Mucosa of stomach (tissue), 1 donor: ENCODE results near the gene RANBP17.

Experiments used
- H3K27me3 ChIP-seq: one replicate; pipeline ENCODE4 v1.7.0; 2013; ENCODE audit warnings: mild to moderate bottlenecking, low read length; ENCODE audit not compliant: control insufficient read depth, insufficient read depth
- H3K36me3 ChIP-seq: one replicate; pipeline ENCODE4 v1.7.0; 2013; ENCODE audit warnings: low read length; ENCODE audit not compliant: control insufficient read depth, insufficient read depth
- H3K4me1 ChIP-seq: one replicate; pipeline ENCODE4 v1.7.0; 2013; ENCODE audit warnings: mild to moderate bottlenecking, low read length; ENCODE audit not compliant: control insufficient read depth, insufficient read depth
- H3K4me3 ChIP-seq: one replicate; pipeline ENCODE4 v1.7.0; 2013; ENCODE audit warnings: low read length
- H3K9ac ChIP-seq: one replicate; pipeline ENCODE4 v1.7.0; 2013; ENCODE audit warnings: mild to moderate bottlenecking, low read length, moderate library complexity
- H3K9me3 ChIP-seq: one replicate; pipeline ENCODE4 v1.7.0; 2013; ENCODE audit warnings: mild to moderate bottlenecking, low read length, moderate library complexity; ENCODE audit not compliant: control insufficient read depth
- donor health status: Pancreatic carcinoma.

Gene RANBP17

DNA sequence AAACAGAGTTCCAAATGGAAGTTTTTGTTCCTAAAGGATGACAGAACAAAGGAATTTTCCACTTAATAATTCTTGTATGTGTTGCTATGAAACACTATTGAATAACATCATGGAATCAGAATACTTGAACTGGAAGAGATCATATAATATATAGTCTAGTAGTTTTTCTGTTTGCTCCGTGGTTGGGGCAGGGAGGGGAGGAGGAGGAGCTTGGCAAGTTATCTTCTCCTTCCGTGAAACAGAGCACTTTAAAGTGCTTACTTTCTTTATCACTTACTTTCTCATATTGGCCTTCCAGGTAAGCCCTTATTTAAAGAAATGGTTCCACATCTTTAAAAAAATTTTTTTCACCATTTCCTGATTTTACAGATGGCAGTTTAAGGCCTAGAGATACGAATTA lies 281.4 kb downstream of the RANBP17 start:
- H3K9ac ChIP-seq = no peak overlapping the region
- no peak overlapping the region for H3K4me3 ChIP-seq
- no peaks in the 10 kb centered on the region for H3K27me3 ChIP-seq
- H3K36me3 ChIP-seq = no peaks in the 10 kb centered on the region
- no peaks in the 10 kb centered on the region for H3K4me1 ChIP-seq
- H3K9me3 ChIP-seq = no peaks in the 10 kb centered on the region

DNA sequence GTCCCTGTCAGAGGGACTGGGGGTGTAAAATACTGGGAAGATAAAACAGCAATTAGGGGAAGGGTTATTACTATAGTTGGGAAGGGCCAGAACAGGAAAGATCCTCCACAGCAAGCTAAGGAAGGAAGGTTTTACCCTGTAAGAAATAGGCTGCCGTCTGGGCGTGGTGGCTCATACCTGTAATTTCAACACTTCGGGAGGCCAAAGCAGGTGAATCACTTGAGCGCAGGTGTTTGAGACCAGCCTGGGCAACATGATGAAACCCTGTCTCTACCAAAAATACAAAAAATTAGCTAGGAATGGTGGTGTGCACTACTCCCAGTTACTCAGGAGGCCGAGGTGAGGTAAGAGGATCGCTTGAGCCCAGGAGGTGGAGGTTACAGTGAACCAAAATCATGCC lies 282.1 kb downstream of the RANBP17 start:
- no peaks in the 10 kb centered on the region for H3K4me1 ChIP-seq
- no peaks in the 10 kb centered on the region for H3K9me3 ChIP-seq
- H3K4me3 ChIP-seq = no peak overlapping the region
- no peak overlapping the region for H3K9ac ChIP-seq
- H3K27me3 ChIP-seq = no peaks in the 10 kb centered on the region
- H3K36me3 ChIP-seq = no peaks in the 10 kb centered on the region

DNA sequence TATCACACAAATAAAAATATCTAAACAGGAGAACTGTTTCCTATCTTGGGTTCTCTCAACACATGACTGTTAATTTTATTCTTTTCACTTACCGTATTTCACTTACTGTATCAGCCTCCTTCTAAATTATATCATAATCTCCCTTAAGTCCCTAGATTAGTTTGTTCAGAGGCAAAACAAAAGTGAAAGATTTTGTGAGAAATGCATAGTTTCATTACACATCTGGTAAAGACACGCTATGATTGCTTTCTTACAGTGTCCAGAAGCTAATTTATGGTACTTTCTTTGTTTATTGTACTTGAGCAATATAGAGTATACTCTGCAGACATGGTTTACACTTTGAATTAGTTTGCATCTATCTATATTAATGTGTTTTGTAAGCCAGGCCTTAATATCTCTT lies 287.5 kb downstream of the RANBP17 start:
- Histone ChIP-seq H3K4me1 (no peaks in the 10 kb centered on the region), H3K4me3 (no peak overlapping the region), H3K9ac (no peak overlapping the region), H3K36me3 (no peaks in the 10 kb centered on the region), H3K9me3 (no peaks in the 10 kb centered on the region), H3K27me3 (no peaks in the 10 kb centered on the region)

DNA sequence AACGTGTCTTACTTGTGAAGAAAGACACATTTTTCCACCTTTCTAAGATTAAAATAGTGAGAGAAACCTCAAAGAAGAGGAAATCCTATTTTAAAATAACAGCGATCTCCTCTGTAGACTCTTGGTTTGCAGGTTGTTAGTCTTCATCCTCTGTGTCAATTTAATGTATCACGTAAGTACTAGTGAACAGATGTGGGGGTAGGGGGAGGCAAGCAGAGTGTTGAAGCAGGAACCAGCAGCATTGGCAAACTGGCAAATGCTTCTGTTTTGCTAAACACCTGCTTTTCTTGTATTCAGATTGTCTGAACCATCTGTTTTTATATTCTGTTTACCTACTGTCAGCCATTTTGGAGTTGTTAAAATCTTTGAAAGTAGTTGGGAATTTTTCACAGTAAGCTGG lies 288.0 kb downstream of the RANBP17 start:
- no peaks in the 10 kb centered on the region for H3K36me3 ChIP-seq
- H3K9ac ChIP-seq = no peak overlapping the region
- H3K9me3 ChIP-seq = no peaks in the 10 kb centered on the region
- H3K4me1 ChIP-seq = no peaks in the 10 kb centered on the region
- H3K4me3 ChIP-seq = no peak overlapping the region
- no peaks in the 10 kb centered on the region for H3K27me3 ChIP-seq

DNA sequence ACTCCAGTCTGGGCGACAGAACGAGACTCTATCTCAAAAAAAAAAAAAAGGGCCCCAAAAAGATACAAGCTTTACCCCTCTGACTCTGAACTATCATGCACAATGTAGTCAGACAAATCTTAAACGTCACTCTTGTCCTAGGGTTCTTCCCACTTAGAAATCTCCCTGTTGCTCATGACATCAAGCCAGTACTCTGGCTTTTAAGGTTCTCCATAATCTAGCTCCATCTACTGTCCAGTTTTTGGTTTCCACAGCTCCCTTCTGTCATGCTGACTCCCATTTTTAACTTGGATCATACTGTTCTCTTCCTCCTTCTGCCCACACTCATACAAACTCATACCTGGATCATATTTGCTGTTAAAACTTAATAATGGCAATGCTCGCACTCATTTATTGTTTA lies 290.6 kb downstream of the RANBP17 start:
- no peaks in the 10 kb centered on the region for H3K4me1 ChIP-seq
- H3K9me3 ChIP-seq = no peaks in the 10 kb centered on the region
- H3K27me3 ChIP-seq = no peaks in the 10 kb centered on the region
- no peaks in the 10 kb centered on the region for H3K36me3 ChIP-seq
- H3K4me3 ChIP-seq = no peak overlapping the region
- H3K9ac ChIP-seq = no peak overlapping the region

DNA sequence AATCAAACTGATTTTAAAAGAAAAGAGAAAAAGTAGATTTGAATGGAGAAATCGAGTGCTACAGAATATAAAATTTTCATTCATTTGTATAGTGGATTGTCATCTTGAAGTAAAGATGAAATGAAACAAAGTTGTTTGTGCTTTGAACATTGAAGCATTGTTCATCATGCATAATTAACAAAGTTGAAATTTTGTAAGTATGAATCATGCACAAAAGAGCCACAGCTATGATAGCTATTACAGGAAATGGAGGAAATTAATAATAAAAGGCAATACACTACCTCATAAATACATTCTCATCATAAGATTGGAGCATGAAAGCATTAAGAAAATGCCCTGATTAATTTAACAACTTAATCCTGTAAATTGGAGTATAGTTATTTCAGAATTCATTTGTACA lies 293.8 kb downstream of the RANBP17 start:
- no peaks in the 10 kb centered on the region for H3K4me1 ChIP-seq
- no peaks in the 10 kb centered on the region for H3K27me3 ChIP-seq
- H3K4me3 ChIP-seq = no peak overlapping the region
- no peaks in the 10 kb centered on the region for H3K9me3 ChIP-seq
- H3K9ac ChIP-seq = no peak overlapping the region
- no peaks in the 10 kb centered on the region for H3K36me3 ChIP-seq

DNA sequence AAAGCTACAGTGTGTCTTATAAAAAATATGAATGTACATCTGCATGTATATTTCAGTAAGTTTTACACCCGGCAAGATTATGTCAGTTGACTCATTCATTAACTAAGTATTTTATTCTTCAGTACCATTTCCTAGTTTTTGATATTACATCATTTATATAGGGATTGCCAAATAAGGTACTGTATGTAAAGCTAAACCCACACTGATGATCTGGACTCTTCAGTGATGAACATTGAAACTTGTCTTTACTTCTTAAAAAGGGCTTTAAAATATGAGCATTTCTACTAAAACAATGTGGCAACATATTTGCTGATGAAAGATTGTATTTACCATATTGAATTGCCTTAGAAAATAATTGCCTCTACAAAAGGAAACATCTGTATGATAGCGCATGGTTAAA lies 295.5 kb downstream of the RANBP17 start:
- H3K9me3 ChIP-seq = no peaks in the 10 kb centered on the region
- H3K9ac ChIP-seq = no peak overlapping the region
- H3K4me1 ChIP-seq = no peaks in the 10 kb centered on the region
- no peak overlapping the region for H3K4me3 ChIP-seq
- H3K36me3 ChIP-seq = no peaks in the 10 kb centered on the region
- H3K27me3 ChIP-seq = no peaks in the 10 kb centered on the region

DNA sequence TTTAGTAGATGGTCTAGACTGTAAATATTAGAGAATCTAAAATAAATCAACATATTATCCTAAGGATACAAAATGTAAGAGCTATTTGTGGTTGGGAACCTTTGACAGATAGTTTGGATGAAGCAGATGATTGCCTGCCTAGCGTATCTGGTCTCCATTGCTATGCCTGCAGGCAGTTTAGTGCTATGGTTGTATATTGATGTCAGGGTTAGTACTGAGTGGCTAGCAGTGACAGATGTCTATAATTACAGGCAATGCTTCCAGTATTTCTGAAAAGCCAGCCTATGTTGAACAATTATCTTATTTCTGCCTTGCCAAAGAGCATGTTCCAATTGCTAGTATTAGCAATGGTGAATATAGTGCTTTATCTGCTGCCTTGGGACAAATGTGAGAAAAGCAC lies 296.0 kb downstream of the RANBP17 start:
- Histone ChIP-seq H3K27me3 (no peaks in the 10 kb centered on the region), H3K36me3 (no peaks in the 10 kb centered on the region), H3K9ac (no peak overlapping the region), H3K4me1 (no peaks in the 10 kb centered on the region), H3K4me3 (no peak overlapping the region), H3K9me3 (no peaks in the 10 kb centered on the region)

DNA sequence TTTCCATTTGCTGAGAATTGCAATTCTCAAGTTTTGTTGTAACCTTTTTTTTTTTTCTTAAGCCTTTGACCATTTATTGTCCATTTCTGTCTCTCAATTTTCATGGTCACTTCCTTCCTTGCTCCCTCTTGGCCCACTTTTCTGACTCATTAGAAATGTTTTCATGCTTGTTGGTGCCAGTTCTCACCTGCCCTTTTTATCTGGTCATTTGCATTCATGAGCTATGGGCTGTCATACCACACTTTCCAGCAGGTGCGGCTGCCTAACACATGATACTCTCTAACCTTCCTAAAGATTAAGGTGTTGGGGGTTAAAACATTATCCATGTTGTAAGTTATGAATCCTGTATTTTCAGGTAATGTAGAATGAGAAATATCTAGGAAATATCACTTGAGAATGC lies 296.8 kb downstream of the RANBP17 start:
- Histone ChIP-seq H3K4me3 (no peak overlapping the region), H3K9ac (no peak overlapping the region), H3K36me3 (no peaks in the 10 kb centered on the region), H3K4me1 (no peaks in the 10 kb centered on the region), H3K27me3 (no peaks in the 10 kb centered on the region), H3K9me3 (no peaks in the 10 kb centered on the region)

DNA sequence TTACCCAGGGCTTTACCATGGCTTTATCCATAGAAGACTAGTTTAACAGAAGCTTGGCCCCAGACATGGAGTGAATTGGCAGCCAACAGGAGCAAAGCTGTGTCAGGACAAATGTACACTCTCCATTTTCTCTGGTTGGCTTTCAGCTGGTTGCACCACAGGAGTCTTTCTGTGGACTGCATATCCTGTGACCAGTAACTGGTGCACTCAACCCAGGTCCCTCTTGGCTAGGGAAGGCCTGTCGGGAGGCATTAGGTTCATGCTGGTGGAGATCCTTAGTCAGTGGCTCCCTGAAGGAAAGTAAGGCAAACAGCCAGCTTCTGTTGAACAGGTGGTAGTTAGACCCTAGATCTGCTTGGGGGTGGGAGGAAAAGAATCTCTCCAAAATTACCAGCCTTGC lies 300.3 kb downstream of the RANBP17 start:
- Histone ChIP-seq H3K4me3 (no peak overlapping the region), H3K36me3 (no peaks in the 10 kb centered on the region), H3K4me1 (no peaks in the 10 kb centered on the region), H3K9me3 (no peaks in the 10 kb centered on the region), H3K27me3 (no peaks in the 10 kb centered on the region), H3K9ac (no peak overlapping the region)

DNA sequence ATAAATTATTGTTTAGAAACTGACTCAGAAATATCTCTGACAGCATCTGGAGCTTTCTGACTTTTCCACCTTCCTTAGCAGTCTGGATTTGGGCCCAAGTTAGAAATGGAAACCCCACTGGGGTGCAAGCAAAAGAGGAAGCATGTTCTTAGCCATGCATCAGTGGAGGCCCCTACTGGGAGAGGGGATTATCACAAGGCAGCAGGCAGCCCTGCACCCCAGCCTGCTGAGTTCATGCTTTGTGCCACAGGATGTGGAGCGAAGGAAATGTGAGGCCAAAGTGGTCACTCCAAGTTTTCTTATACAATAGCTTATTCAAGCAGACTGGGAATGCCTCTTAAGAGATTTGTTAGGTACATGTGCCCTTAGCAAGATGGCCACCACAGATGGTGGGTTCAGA lies 300.8 kb downstream of the RANBP17 start:
- Histone ChIP-seq H3K4me3 (no peak overlapping the region), H3K9me3 (no peaks in the 10 kb centered on the region), H3K36me3 (no peaks in the 10 kb centered on the region), H3K27me3 (no peaks in the 10 kb centered on the region), H3K9ac (no peak overlapping the region), H3K4me1 (no peaks in the 10 kb centered on the region)

DNA sequence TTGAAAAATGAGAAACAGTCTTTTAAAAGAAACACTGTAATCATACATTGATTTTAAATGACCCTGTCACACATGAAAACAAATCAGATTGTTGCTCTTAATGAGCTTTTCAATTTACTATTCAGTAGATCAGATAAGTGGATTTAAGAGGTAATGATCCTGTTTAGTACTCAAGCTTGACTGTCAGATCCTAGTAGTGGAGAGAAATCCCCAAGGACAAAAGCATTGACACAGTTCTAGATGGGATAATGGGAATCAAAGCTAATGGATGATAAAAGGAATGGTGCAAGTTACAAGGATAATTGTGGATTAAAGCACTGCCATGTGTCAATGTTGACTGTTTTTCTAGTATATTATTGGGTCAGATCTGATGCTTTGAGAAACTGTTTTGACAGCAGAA lies 304.9 kb downstream of the RANBP17 start:
- H3K4me3 ChIP-seq = no peak overlapping the region
- no peaks in the 10 kb centered on the region for H3K4me1 ChIP-seq
- H3K36me3 ChIP-seq = no peaks in the 10 kb centered on the region
- H3K9me3 ChIP-seq = no peaks in the 10 kb centered on the region
- no peak overlapping the region for H3K9ac ChIP-seq
- H3K27me3 ChIP-seq = no peaks in the 10 kb centered on the region

DNA sequence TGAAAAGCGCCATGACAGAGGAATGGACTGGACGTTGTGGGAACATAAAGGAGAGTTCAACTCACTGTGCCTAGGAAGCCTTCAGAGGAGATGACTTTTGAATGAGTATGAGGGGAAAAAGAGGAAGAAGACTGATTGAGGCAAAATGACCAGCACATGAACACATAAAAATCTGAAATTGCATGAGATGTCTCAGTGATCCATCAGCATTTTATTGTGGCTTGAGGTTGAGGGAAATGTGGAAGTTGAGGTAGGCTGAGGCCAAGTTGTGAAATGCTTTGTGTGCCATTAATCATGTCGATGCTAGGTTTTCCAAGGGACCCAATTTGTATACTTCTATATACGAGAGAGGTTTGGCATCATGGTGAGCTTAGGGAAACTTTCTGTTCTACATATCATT lies 306.4 kb downstream of the RANBP17 start:
- Histone ChIP-seq H3K27me3 (no peaks in the 10 kb centered on the region), H3K4me3 (no peak overlapping the region), H3K9ac (no peak overlapping the region), H3K9me3 (no peaks in the 10 kb centered on the region), H3K4me1 (no peaks in the 10 kb centered on the region), H3K36me3 (no peaks in the 10 kb centered on the region)
